Activated effector memory CD4-positive, alpha-beta T cell treated with anti-CD3 and anti-CD28 coated beads, Interleukin-2, amount 50 U/mL, for 16 hours (primary cell): ENCODE measurements around the gene MAG.

Source experiments
- DNase-seq: peaks from one replicate; pipeline ENCODE4 v3.0.0-alpha.2; 2020

Gene MAG

GRCh38 chr19:35321291-35321690 lies 29.3 kb downstream of the MAG start:
- DNase-seq, result no peak

GRCh38 chr19:35322014-35322413 lies 30.1 kb downstream of the MAG start:
- no peak for DNase-seq

GRCh38 chr19:35327642-35328041 lies 35.7 kb downstream of the MAG start:
- no peak for DNase-seq

GRCh38 chr19:35328851-35329285 lies 36.9 kb downstream of the MAG start, which contains the start of gene CD22:
Gene CD22 (plus strand): TSS chr19:35329187. CDS start chr19:35332041, 2,854 bp downstream.
- no peak for DNase-seq

GRCh38 chr19:35329323-35329722 lies 37.4 kb downstream of the MAG start:
- no peak for DNase-seq

GRCh38 chr19:35330475-35330874 lies 38.5 kb downstream of the MAG start:
- no peak for DNase-seq

GRCh38 chr19:35331551-35332214 lies 39.7 kb downstream of the MAG start:
- no peak for DNase-seq

GRCh38 chr19:35332817-35333216 lies 40.9 kb downstream of the MAG start:
- peak; percentile 71 for DNase-seq

GRCh38 chr19:35334144-35334753 lies 42.3 kb downstream of the MAG start:
- DNase-seq, result no peak

GRCh38 chr19:35336166-35336955 lies 44.4 kb downstream of the MAG start:
- DNase-seq, result no peak

- DNase-seq, result no peak
Measured at GRCh38 chr19:35337097-35337983, 45.4 kb downstream of the MAG start.

- no peak for DNase-seq
Measured at GRCh38 chr19:35337984-35338296, 46.0 kb downstream of the MAG start.

GRCh38 chr19:35340431-35340830 lies 48.5 kb downstream of the MAG start:
- DNase-seq, result no peak

- DNase-seq, result no peak
Measured at GRCh38 chr19:35341006-35341405, 49.0 kb downstream of the MAG start.

GRCh38 chr19:35341565-35342225 lies 49.7 kb downstream of the MAG start:
- DNase-seq, result no peak

GRCh38 chr19:35342430-35342829 lies 50.5 kb downstream of the MAG start:
- DNase-seq, result no peak

- DNase-seq, result peak; percentile 57
Measured at GRCh38 chr19:35344511-35345031, 52.6 kb downstream of the MAG start.

GRCh38 chr19:35345671-35346111 lies 53.7 kb downstream of the MAG start:
- DNase-seq, result no peak

- DNase-seq, result peak; percentile 88
Measured at GRCh38 chr19:35346193-35347052, 54.5 kb downstream of the MAG start.

GRCh38 chr19:35347171-35347929 lies 55.4 kb downstream of the MAG start, which contains the start of gene FFAR1:
Gene FFAR1 (plus strand): TSS chr19:35347902. CDS start chr19:35351552, 3,650 bp downstream.
- peak; percentile 73 for DNase-seq
